GM21528 (cell line): ENCODE results near the gene C16orf96.

Source experiments
- ATAC-seq: cut with Tn5 transposase; IDR thresholded peaks from one replicate; pipeline ENCODE4 v1.9.1; 2021; ENCODE audit warnings: mild to moderate bottlenecking, moderate library complexity; ENCODE audit not compliant: unreplicated experiment, low FRiP score

The C16orf96 gene

DNA sequence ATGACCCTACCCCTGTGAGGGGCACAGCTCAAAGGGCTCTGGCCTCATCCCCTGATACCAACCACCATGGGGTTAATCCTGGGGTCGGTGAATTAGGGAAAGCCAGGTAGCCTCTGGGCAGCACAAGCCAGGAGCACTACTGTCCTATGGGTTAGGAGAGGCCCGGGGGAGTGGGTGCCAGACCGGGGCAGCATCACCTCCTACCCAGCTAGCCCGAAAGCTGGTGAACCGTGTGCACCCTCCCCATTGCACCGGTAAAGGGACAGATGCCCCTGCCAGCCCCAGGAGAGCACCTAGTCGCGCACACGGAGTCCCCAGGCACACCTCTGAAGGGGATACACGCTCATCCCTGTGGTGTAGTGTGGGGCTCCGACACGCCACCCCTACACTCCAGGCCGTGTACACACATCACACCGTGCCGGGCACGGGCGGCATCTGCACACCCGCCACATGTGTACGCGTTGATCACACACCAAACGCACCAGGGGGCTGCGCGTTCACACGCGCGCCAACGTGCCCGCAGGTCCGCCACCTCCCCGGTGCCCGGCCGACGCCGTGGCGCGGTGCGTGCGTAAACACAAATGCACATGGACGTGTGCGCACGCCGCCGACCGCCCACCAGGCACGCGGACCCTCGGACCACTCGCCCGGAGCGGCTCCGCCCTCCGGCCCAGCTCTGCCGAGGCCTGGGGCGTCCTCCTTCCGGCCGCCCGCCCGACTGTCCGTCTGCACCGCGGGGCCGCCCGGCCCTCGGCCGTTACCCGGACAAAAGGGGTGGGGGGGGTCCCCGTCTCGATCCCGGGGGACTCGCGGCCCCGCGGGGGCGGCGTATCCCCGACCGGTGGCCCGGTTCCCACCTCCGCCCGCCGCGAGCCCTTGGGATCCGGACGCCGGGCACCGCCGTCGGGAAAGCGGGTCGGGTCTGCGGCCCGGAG lies 57.8 kb downstream of the C16orf96 start:
- no peak for ATAC-seq

DNA sequence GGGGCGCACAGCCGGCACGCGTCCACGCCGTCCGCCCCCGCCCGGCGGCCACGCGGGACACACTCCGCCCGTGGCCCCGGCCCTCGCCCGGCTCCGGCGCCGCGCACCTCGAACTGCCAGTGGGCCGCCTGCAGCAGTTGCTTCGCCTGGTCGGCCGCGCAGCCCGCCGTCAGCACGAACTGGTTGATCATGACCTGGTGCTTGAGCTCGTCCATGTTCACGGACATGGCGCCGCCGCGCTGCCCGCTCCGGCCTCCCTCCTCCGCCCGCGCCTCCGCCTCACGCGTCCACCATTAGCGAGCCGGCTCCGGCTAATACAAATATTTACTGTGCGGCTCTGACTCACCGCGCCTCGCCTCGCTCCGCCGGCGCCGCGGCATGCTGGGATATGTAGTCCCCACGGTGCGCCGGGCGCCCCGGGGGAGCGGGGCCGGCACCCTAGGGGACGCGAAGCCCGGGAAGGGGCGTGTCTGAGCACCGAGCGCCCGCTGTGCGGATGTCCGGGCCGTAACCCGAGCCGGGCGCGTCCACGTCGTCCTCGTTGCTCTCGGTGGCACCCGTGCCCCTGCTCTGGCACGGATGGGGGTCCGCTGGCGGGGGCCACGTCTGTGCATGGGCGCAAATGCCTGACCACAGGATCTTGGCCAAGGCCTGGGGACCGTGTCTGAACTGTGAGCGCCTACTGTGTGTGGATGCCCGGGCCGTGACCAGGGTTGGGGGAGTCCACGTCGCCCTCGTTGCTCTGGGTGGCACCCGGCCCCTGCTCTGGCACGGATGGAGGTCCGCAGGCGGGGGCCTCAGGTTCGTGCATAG lies 58.6 kb downstream of the C16orf96 start, which contains the start of gene UBALD1:
Gene UBALD1 (minus strand): TSS at position 318 of the 813 bp plus-strand sequence. CDS start 91 bp downstream, at position 227.
- peak; percentile 46 for ATAC-seq

DNA sequence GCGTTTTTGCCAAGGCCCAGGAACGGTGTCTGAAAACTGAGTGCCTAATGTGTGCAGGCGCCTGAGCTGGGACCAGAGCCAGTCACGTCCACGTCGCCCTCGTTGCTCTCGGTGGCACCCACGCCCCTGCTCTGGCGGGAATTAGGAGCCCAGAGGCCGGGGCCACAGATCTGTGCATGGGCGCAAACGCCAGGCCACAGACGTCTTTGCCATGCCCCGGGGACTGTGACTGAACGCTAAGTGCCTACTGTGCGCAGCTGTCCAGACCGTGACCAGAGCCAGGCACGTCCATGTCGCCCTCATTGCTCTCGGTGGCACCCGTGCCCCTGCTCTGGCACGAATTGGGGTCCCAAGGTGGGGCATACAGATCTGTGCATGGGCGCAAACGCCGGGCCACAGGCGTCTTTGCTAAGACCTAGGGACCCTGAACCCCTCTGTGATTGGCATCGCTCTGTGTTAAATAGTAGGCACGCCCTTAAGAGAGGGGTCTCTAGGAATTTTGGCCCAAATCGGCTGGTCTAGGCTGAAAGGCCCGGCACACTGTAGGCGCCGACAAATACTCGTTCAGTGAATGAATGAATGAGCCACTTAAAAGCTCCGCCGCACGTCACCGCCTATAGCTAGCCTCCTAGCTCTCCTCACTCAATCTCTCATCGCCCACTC lies 59.4 kb downstream of the C16orf96 start:
- no peak for ATAC-seq

DNA sequence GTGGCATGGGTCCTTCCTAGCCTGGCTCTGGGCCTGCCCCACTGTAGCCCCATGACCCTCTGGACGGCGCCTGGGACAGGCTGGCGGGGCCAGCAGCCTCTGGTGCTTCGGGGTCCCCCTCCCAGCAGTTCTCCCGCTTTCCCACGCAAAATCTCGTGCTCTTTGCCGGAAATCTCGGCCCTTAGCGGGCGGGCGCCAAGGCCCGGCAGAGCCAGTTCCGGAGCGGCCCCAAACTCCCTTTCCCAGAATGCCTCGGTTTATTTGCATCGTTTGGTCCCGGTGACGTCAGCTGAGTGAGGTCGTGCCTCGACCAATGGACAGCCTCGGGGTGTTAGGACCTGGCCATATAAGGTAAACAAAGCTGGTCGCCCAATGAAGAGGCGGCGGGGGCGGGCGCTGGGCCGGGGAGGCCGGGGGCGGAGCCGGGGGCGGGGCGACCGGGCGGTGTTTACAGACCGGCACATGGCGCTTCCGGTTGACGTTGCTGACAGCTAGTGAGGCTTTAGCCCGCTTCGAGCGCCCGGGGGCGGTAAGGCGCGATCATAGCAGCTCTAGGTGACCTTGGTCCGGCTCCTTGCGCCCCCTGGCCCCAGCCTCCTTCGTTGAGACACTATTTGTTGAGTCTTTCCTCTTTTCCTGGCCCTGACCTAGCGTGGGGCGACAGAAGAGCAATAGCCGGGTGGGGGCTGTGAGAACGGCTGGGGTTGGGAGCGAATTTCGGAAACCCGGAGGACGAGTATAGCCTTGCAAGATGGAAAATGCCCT lies 60.1 kb downstream of the C16orf96 start:
- peak; percentile 76 for ATAC-seq

DNA sequence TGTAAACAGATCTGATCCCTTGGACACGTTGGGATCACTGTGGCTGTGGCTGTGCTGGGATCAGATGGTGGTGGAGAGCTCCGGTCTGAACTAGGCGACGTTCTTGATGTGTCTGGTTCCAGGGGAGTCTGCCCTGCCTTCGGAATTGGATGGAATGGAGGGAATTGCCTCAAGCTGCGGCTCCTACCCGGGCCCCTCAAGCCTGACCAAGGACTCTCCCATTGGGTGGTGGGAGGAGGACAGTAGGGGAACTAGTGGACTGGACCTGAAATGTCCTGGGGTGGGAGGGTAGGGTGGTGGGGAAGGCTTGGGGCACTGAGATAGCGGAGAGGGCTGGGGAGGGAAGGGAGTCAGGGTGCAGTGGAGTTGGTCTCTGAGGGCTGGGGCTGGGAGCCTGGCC lies 61.7 kb downstream of the C16orf96 start:
- no peak for ATAC-seq

DNA sequence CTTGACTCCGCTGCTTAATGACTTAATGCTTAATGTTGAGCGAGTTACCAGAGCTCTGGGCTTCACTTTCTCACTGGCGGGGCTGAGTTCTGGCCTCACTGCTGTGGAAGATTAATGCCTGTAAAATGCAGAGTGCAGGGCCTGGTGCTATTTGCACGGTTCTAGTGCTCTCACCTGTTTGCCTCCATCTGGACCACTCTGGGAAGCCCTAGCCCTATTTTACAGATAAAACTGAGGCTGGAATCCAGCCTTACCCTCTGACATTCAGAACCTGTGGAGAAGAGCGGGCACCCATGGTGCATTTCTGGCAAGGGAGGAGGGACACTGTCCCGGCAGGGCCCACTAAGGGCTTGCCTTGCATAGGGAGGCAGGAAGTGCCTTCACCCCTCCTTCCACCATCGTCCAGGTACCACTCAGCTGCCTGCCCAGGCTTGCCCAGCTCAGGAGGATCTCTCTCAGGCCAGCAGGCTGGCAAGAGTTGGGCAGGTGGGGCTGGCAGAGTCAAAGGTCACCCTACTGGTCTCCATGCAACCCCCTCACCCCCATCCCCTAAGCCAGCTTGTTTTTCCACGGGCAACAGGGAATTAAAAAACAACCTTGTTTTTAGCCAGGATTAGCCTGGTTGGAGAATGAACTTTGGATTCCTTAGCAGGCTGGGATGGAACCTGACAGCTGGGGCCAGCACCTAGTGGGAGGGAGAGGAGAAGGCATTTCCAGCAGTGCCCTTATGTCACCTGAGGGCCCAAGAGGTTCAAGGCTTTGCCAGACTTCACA lies 62.7 kb downstream of the C16orf96 start:
- ATAC-seq = no peak

DNA sequence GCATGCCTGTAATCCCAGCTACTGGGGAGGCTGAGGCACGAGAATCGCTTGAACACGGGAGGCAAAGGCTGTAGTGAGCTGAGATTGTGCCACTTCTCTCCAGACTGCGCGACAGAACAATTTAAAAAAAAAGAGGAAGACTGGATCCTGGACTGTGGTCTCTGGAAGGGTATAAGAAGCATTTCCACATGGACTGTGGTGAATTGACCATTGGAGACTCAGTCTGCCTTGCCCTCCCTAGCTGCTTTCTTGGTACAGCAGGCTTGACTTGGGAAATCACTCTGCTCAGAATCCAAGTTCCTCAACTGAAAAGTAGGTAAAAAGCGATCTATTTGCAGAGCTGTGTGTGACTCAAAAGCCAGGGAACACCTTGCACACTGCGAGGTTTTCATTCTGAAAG lies 67.5 kb downstream of the C16orf96 start:
- ATAC-seq = no peak

DNA sequence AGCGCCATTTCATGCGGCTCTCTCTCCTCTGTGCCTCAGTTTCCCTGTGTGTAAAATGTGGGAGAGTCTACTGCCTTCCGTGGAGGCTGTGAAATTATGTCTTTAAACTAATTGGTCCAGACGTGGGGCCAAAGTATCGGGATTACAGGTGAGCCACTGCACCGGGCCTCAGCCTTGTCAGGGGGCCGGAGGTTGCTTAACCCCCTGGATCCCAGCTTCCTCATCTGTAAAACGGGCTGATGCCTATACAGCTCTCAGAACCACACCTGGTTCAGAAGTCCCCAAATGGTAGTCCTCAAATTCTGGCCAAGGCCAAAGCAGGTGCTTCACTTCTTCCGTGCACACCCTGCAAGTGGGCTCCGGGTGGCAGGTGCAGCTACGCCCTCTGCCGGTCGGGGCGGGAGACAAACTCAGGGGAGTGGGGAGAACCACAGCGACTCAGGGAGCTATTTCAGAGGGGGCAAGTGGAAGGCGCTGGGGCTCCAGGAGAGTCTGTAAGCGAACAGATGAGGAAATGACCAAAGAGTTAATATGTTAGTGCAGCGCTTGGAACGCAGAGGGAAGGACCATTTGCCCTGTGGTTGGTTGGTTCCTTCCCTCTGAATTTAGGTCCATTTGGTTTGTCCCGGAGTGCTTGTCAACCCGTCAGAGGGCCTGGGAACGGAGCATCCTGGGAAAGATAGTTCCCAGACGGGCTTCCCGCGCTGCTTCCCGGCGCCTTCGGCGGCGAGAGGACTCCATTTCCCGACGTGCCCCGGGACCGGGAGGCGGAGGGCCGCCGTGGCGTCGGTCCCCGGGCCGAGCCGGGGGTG lies 68.1 kb downstream of the C16orf96 start, which contains the start of gene MGRN1:
Gene MGRN1 (plus strand): TSS at position 812 of the 812 bp plus-strand sequence. CDS start 135 bp downstream, outside the sequence.
- peak; percentile 74 for ATAC-seq

DNA sequence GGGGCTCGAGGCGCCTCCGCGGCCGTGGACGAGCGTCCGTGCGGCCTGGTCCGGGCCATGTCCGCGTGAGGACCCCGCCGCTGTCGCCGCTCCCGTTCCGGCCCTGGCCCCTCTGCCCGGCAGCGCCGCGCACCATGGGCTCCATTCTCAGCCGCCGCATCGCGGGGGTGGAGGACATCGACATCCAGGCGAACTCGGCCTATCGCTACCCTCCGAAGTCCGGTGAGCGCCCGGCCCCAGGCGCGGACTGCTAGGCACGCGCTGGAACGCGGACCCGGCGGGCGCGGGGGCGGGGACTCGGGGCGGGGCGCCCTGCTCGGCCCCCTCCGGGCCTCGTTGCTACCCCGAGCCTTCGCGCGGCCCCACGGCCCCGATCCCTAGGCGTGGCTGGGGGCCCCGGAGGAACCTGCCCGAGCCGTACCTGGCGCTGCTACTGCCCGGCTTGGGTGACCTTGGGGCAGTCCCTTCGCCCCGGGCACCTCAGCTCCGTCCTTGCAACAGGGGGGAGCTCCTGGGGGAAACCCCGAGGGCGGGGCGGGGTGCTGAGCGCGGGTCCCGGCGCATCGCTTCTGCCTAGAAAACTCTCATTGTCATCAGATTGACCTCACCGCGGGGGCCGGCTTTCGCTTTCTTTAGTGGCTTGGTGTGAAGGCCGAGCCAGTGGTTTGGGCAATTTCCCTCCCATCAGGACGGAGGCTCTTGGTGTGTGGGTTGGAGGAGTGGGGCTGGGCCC lies 68.9 kb downstream of the C16orf96 start:
- peak; percentile 55 for ATAC-seq

DNA sequence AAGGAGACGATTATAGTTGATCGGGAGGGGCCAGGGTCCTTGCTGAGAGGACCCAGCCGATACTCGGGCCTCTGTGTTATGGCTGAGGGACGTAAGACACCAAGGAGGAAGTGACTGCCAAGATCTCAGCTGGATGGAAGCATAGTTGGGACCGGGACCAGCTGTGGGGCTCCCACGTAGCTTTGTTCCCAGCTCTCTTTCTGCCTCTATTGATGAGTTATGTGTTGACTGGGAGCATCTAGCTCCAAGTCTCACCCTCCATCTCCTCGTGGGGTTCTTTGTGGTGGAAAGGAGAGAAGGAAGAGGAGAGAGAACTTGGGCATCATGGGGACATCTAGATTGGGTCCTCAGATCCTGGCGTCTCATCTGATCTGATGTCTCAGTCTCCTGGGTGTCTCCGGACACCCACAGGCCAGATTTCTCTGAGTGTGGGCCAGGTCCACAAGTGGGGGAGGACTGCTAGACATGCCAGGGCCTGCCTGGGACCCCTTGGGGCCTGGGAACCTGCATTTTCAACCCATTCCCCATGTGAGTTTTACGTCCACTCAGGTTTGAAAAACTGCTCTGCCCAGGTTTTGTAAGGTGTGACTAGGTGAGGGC lies 69.5 kb downstream of the C16orf96 start:
- ATAC-seq = no peak

DNA sequence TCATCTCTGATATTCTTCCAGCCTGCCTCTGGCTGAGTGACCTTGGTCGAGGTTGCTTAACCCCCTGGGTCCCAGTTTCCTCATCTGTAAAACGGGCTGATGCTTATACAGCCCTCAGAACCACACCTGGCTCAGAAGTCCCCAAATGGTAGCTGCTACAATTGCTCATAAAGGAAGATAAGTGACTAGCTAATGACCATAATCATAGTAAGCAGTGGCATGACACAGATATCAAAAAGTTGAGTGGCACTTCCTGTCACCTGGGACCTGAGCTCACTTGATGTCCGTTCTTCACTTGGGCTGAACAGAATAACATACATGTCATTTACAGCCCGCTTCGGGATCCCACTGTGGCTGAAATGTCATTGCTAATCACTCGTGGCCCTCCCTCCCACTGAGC lies 70.3 kb downstream of the C16orf96 start:
- no peak for ATAC-seq

DNA sequence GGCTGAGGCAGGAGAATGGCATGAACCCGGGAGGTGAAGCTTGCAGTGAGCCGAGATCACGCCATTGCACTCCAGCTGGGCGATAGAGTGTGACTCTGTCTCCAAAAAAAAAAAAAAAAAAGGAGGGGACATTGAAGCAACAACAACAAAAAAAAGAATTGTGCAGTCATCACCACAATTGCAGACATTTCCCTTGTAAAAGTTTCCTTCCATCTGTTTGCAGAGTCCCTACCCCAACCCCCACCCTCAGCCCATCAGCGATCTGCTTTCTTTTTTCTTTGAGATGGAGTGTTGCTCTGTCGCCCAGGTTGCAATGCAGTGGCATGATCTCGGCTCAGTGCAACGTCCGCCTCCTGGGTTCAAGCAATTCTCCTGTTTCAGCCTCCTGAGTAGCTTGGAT lies 72.1 kb downstream of the C16orf96 start:
- ATAC-seq = no peak

DNA sequence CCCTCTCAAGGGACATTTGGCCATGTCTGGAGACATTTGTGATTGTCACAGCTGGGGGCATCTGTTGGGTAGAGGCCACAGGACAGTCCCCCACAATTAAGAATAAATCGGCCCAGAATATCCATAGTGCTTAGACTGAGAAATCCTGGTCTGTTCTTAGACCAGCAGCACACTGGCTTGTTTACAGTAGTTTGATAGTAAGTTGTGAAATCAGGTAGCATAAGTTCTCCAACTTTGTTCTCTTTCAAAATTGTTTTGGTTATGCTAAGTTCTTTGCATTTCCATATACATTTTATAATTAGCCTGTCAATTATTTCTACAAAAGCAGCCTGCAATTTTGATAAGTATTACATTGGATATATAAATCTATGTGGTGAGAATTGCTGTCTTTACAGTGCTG lies 75.3 kb downstream of the C16orf96 start:
- no peak for ATAC-seq

DNA sequence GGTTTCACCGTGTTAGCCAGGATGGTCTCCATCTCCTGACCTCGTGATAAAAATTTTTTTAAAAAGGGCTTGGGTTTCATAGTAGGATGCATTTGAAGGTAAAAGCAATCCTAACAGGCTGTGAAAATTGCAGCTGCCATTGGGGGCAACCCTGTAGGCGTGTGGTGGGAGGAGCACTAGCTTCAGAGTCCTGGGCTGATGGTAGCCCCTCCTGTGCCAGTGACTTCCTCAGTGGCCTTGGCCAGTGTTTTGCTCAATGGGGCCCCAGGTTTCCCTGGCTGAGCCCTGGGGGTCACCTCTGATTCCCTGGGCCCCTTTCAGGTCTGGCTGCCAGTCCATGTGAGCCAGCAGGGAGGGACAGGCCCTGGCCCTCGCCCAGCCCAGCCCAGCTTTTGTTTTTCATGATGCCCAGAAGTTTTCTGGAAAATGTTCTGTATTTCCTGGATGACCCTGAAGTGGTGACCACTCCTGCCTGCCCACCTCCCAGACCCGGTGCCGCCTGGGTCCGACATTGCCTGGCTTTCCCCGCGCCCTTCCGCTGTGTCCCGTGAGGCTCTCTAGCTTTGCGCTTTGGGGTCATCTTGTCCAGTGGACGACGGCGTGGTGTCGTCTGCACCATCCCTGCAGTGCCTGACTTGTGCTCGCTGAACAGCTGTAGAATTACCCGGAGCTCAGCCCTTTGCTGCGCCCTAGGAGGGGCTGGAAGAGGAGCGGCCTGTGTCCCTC lies 77.9 kb downstream of the C16orf96 start:
- no peak for ATAC-seq

DNA sequence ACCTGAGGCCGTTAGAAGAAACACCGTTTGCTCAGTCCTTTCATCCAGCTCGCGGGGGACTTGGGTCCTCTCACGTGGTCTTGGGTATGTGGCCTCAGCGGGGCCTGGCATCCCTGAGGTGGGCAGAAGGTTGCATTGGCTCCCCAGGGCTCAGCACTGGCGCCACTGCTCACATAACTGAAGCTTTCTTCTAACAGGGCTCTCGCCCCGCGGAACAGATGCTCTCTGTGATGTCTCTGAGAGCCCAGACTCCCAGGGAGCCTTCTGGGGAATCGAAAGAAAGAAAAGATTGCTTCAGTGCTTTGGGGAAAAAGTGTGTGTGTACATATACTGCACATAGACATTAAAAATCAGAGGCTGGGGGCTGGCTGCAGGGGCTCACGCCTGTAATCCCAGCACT lies 78.6 kb downstream of the C16orf96 start:
- ATAC-seq = no peak

DNA sequence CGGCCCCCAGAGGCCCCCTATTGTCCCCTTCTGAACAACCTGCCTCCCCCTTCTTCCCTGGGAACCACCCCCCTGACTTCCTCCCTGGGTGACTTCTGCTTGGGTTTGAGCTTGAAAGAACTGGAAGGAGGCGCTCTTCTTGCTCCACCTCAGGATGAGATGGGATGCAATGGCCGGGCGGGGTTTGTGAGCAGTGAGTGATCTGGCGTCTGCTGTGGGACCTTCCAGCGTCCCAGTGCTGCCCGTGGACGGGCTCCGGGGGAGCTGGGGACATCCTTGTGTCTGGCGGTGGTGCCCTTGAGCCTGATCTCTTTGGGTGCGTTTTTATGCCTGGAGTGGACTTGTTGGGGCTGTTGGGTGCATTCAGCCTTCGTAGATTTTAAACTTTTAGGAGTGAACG lies 80.1 kb downstream of the C16orf96 start:
- ATAC-seq = no peak
